AG04449 (cell line): ENCODE results near the gene MED16.

Experiments used
- CTCF ChIA-PET: fragments of 350-600 bp; formaldehyde crosslinking; extraction: SDS; loops from one replicate; lab custom pipeline; 2021; ENCODE audit warnings: antibody characterized with exemption; lab: Yijun Ruan, JAX
- POLR2A ChIA-PET: fragments of 400-600, 350-600 bp; formaldehyde crosslinking; extraction: SDS; loops from one replicate; lab custom pipeline; 2020; ENCODE audit warnings: antibody characterized with exemption, inconsistent platforms; lab: Yijun Ruan, JAX
- DNase-seq: peaks from one replicate; pipeline ENCODE4 v3.0.0-alpha.2; 2010; ENCODE audit warnings: low read depth, low spot score
- H3K4me3 ChIP-seq: 2 replicates; pipeline ENCODE4 v1.5.1; 2011; ENCODE audit warnings: low read depth, mild to moderate bottlenecking, control low read depth, low read length
- CTCF ChIP-seq: IDR thresholded peaks from one replicate; pipeline ENCODE4 v1.5.1; 2011; ENCODE audit warnings: mild to moderate bottlenecking, moderate library complexity, low read length, control low read depth, inconsistent platforms; ENCODE audit not compliant: insufficient read depth; ENCODE audit errors: missing control alignments

MED16 gene

GRCh38 chr19:913080-913748 lies 20.2 kb upstream of the MED16 start, which contains the start of gene R3HDM4:
Gene R3HDM4 (minus strand): TSS chr19:913219. CDS start chr19:913157, 62 bp downstream.
- ChIA-PET POLR2A (no interaction called here), CTCF (interaction anchor here (0.9 to 1.2 kb wide), 3 partner anchors 57 to 144 kb away, joined by 3 to 4 read pairs (median 4); no protein-coding TSS in a partner anchor)
- DNase-seq = no peak
- peak within 1 kb of the TSS; percentile 88 for H3K4me3 ChIP-seq
- TF ChIP-seq CTCF = no peak

- DNase-seq = no peak
- no peak for TF ChIP-seq CTCF
- H3K4me3 ChIP-seq = peak overlapping the region; percentile 88
- POLR2A ChIA-PET = no interaction called here
- CTCF ChIA-PET = no interaction called here
Measured at GRCh38 chr19:912181-913079, 19.4 kb upstream of the MED16 start.

- peak overlapping the region; percentile 30; the same call in 1 of the 2 replicates for H3K4me3 ChIP-seq
- CTCF ChIA-PET = no interaction called here
- POLR2A ChIA-PET = no interaction called here
- no peak for TF ChIP-seq CTCF
- no peak for DNase-seq
Measured at GRCh38 chr19:911197-912033, 18.4 kb upstream of the MED16 start.

- no peak for TF ChIP-seq CTCF
- DNase-seq = no peak
- CTCF ChIA-PET = interaction anchor here (1.5 to 2.6 kb wide), 2 partner anchors 15 to 137 kb away, joined by 3 to 8 read pairs; partner anchors contain the start of gene MED16
- POLR2A ChIA-PET = no interaction called here
- H3K4me3 ChIP-seq = no peak overlapping the region
Measured at GRCh38 chr19:907183-907853, 14.3 kb upstream of the MED16 start.

GRCh38 chr19:906480-906879 lies 13.5 kb upstream of the MED16 start:
- no peak for DNase-seq
- H3K4me3 ChIP-seq = no peak overlapping the region
- ChIA-PET POLR2A (no interaction called here), CTCF (interaction anchor here (1.5 to 2.6 kb wide), 3 partner anchors 14 to 136 kb away, joined by 3 to 8 read pairs (median 4); partner anchors contain the start of gene MED16)
- no peak for TF ChIP-seq CTCF
